Spinal cord (tissue), 10 donors: ENCODE measurements around the gene TRIM24. TPM values are rescaled to one million over a fixed set of nuclear protein-coding genes. Genes with fewer than 3 reads are reported as not detected.
"Not testable (repeated sequence)": the region's sequence is repeated elsewhere in the genome, so short reads cannot be mapped to it uniquely, and the experiment has no call there.

Source experiments
- DNase-seq, 6 donors: peaks; one replicate each; pipeline versions ENCODE4 v3.0.0 to v3.0.0-alpha.2; 2013 to 2015; ENCODE audit warnings: low spot score in 6 of 6, low read depth in 4 of 6
- H3K27ac ChIP-seq: one replicate; pipeline ENCODE4 v1.5.1; 2013; ENCODE audit warnings: low read depth, low read length, control low read depth
- H3K27me3 ChIP-seq: one replicate; pipeline ENCODE4 v1.6.1; 2013; ENCODE audit warnings: low read length; ENCODE audit not compliant: control insufficient read depth, insufficient read depth
- H3K36me3 ChIP-seq: one replicate; pipeline ENCODE4 v1.6.1; 2013; ENCODE audit warnings: low read length; ENCODE audit not compliant: control insufficient read depth, insufficient read depth
- H3K4me1 ChIP-seq: one replicate; pipeline ENCODE4 v1.6.1; 2013; ENCODE audit warnings: low read length; ENCODE audit not compliant: control insufficient read depth, insufficient read depth
- H3K4me3 ChIP-seq: one replicate; pipeline ENCODE4 v1.5.1; 2013; ENCODE audit warnings: low read depth, low read length, control low read depth
- H3K9me3 ChIP-seq: one replicate; pipeline ENCODE4 v1.6.1; 2013; ENCODE audit warnings: low read length; ENCODE audit not compliant: control insufficient read depth, insufficient read depth
- WGBS: methylation state at CpG from one replicate; pipeline ENCODE4 v1.1.5; 2013; ENCODE audit warnings: missing lambda C conversion rate; ENCODE audit not compliant: insufficient coverage; 5-methylcytosine and 5-hydroxymethylcytosine counted together
- polyA plus RNA-seq, 2 donors: library from polyadenylated mRNA; unstranded; fragments of 120-200 nt; gene quantifications; one replicate each; pipeline ENCODE4 v1.2.1, GENCODE V29; 2013; ENCODE audit not compliant: insufficient read length in 2 of 2
- total RNA-seq, 2 donors: library from RNA; depleted of rRNA in 1 of 2; stranded (reverse); fragments of 120-200 nt in 1 of 2; fragments of >200 nt in 1 of 2; gene quantifications; one replicate each; pipeline versions ENCODE4 v1.2.3 to v1.2.4, GENCODE V29; 2013 to 2014
- donor health status: healthy.

The TRIM24 gene
- total and polyA plus RNA-seq, 4 donors, result 25.4 to 53.4 (median 32.8) TPM

DNA sequence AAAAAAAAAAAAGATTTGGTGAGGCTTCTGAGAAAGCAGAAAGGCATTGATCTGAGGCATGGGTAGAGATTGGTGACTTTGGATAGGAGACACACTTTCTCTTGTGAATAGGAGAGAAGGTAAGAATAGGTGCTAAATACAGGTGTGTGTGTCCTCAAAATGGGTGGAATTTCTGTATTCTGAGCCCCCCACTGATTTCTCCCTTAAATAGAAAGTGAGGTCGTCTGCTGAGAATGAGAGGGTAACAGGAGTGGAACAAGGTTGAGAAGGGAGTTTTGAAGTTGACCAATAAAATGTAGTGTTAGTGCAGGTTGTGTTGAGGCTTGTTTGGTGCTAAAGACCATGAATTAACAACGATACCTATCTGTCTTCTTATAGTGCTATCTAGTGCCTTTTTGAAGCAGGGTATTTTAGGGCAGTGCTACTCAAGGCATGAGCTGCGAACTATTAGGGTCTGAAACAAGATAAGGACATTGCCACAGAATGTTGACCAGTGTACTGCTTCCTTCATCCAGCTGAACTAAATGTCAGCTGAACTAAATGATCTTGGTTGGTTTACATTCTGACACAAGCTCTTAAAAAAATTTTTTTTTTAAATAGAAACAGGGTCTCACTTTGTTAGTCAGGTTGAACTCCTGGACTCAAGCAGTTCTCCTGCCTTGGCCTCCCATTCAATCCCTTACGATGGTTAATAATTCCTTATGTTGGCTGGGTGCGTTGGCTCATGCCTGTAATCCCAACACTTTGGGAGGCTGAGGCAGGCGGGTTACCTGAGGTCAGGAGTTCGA, 12.4 kb downstream of the TRIM24 start:
- no peak for DNase-seq
- no peak overlapping the region for H3K27ac ChIP-seq
- H3K36me3 ChIP-seq, result no peaks in the 10 kb centered on the region
- WGBS, result 88% methylated on average over 6 of the region's 7 CpGs
- H3K4me1 ChIP-seq, result no peaks in the 10 kb centered on the region
- H3K4me3 ChIP-seq, result no peak overlapping the region
- H3K27me3 ChIP-seq, result no peaks in the 10 kb centered on the region
- H3K9me3 ChIP-seq, result no peaks in the 10 kb centered on the region

DNA sequence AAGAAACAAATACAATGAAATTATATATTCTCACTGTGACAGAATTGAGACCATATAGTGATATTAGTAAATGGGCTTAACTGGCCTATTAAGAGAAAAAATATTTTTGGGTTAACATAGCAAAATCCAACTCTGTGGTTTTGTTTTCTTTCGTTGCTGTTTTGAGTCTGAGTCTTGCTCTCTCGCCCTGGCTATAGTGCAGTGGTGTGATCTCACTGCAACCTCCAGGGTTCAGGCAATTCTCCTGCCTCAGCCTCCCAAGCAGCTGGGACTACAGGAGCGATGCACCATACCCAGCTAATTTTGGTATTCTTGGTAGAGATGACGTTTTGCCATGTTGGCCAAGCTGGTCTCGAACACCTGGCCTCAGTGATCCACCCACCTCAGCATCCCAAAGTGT, 15.3 kb downstream of the TRIM24 start:
- no peak for DNase-seq
- H3K9me3 ChIP-seq, result no peaks in the 10 kb centered on the region
- H3K4me3 ChIP-seq, result no peak overlapping the region
- H3K27ac ChIP-seq, result no peak overlapping the region
- no peaks in the 10 kb centered on the region for H3K36me3 ChIP-seq
- WGBS, result 100% methylated on average over 1 of the region's 5 CpGs
- H3K4me1 ChIP-seq, result no peaks in the 10 kb centered on the region
- no peaks in the 10 kb centered on the region for H3K27me3 ChIP-seq

DNA sequence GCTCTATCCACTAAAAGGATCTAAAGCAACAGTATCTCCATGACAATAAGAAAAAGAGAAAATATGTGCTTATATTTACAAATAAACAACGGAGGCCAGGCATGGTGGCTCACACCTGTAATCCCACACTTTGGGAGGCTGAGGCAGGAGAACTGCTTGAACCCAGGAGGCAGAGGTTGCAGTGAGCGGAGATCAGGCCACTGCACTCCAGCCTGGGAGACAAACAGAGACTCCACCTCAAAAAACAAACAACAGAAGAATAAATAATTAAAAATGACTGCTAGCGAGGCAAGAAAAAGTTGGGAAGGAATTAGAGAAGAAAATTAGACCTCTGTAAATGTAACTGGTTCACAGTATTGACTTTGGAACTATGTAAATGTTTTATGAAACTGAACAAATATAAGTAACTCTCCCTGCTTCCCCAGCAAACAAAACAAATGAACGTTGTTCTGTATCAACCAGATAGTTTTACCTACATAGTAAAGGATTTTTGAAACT, 17.1 kb downstream of the TRIM24 start:
- WGBS, result no CpG with 5 or more reads among the region's 4 CpGs
- H3K36me3 ChIP-seq, result no peaks in the 10 kb centered on the region
- DNase-seq, result no peak
- H3K27ac ChIP-seq, result no peak overlapping the region
- H3K27me3 ChIP-seq, result no peaks in the 10 kb centered on the region
- no peaks in the 10 kb centered on the region for H3K9me3 ChIP-seq
- no peak overlapping the region for H3K4me3 ChIP-seq
- H3K4me1 ChIP-seq, result no peaks in the 10 kb centered on the region

DNA sequence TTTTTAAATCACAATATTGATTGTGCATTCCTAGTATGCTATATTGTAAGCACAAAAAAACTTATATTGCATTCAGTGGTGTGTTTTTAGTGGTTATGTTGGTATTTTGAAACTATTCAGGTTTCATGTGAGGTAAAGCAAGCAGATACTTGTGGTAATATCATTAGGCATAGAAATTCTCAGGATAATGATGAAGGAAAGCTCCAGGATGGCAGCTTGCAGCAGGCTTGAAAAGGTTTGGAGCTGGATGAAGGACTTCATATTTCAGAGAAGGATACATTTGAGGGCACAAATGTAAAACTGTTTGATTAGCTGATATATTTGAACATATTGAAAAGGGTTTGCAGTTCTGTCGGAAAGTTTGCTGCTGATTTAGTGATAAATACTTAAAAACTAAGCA, 17.5 kb downstream of the TRIM24 start:
- no peaks in the 10 kb centered on the region for H3K9me3 ChIP-seq
- H3K4me1 ChIP-seq, result no peaks in the 10 kb centered on the region
- H3K36me3 ChIP-seq, result no peaks in the 10 kb centered on the region
- no peaks in the 10 kb centered on the region for H3K27me3 ChIP-seq
- no peak for DNase-seq
- no peak overlapping the region for H3K4me3 ChIP-seq
- no peak overlapping the region for H3K27ac ChIP-seq
- WGBS, result 100% methylated on average over 1 of the region's 1 CpG

DNA sequence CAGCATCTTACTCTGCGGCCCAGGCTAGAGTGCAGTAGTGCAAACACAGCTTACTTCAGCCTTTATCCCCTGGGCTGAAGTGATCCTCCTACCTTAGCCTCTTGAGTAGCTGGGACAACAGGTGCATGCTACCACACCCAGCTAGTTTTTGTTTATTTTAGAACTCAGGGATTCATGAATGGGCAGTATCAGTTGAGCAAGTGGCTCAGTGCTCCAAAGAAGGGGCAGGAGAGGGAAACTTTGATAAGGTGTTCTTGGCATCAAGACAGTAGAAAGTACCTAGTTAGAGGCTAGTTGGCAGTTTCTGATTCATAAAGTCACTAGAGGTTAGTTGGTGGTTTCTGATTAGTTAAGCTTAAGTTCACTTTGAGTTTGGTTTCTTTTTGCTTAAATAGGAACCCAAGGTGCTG, 18.4 kb downstream of the TRIM24 start:
- Histone ChIP-seq H3K4me3 (no peak overlapping the region), H3K4me1 (no peaks in the 10 kb centered on the region), H3K9me3 (no peaks in the 10 kb centered on the region), H3K36me3 (no peaks in the 10 kb centered on the region), H3K27me3 (no peaks in the 10 kb centered on the region), H3K27ac (no peak overlapping the region)
- no CpG with 5 or more reads among the region's 1 CpG for WGBS
- no peak for DNase-seq

DNA sequence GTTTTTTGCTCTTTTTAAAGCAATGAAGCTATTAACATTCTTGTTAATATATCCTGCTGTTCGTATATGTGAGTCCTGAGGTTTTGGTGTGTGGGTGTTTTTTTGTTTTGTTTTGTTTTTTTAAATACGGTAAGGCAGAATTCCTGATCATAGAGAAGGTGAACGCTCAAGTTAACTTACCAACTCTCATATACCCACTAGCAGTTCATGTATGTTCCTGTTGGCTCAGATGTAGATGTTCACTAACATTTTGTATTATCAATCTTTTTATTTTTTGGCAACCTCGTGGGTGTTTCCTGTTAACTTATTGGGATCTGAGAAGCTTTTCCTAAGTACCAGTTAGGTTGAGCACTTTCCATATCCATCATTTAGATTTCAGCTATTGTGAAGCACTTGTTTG, 20.5 kb downstream of the TRIM24 start:
- WGBS, result no CpG with 5 or more reads among the region's 4 CpGs

DNA sequence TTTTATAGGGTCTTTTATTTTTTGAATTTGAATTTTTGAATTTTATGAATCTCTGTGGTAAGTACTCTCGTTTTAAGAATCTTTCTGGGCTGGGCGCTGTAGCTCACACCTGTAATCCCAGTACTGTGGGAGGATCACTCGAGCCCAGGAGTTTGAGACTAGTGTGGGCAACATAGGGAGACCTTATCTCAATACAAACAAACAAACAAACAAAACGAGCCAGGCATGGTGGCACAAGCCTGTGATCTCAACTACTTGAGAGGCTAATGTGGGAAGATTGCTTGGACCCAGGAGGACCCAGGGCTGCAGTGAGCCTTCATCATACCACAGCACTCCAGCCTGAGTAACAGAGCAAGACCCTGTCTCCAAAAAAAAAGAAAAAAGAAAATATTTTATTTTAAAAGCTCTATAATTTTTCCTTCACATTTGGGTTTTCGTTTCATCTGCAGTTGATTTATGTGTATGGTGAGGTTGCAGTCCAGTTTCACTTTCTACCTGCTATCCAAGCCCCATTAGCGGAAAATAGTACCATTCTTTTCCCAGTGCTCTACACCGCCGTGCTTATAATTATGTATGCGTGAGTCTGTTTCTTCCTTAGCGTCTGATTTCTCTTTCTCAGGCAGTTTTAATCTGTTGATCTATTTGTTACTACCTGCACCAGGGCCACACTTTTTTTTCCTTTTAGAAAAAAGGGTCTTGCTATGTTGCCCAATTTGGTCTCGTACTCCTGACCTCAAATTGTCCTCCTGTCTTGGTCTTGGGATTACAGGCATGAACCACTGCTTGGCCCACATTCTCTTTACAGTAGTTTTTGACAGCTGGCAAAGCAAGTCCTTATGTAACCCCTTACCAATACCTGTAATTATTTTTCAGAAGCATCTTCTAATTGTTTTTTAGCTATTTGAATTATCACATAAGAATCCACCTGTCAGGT, 21.7 kb downstream of the TRIM24 start:
- no peaks in the 10 kb centered on the region for H3K9me3 ChIP-seq
- H3K4me3 ChIP-seq, result no peak overlapping the region
- H3K27me3 ChIP-seq, result no peaks in the 10 kb centered on the region
- H3K27ac ChIP-seq, result no peak overlapping the region
- no peaks in the 10 kb centered on the region for H3K4me1 ChIP-seq
- WGBS, result 87% methylated on average over 3 of the region's 11 CpGs
- DNase-seq, result no peak
- no peaks in the 10 kb centered on the region for H3K36me3 ChIP-seq

More for the DNA sequence above, 20.5 kb downstream of the TRIM24 start:
- no peak overlapping the region for H3K4me3 ChIP-seq
- no peaks in the 10 kb centered on the region for H3K27me3 ChIP-seq
- H3K4me1 ChIP-seq, result no peaks in the 10 kb centered on the region
- H3K36me3 ChIP-seq, result no peaks in the 10 kb centered on the region
- H3K9me3 ChIP-seq, result no peaks in the 10 kb centered on the region
- DNase-seq, result no peak
- H3K27ac ChIP-seq, result no peak overlapping the region

DNA sequence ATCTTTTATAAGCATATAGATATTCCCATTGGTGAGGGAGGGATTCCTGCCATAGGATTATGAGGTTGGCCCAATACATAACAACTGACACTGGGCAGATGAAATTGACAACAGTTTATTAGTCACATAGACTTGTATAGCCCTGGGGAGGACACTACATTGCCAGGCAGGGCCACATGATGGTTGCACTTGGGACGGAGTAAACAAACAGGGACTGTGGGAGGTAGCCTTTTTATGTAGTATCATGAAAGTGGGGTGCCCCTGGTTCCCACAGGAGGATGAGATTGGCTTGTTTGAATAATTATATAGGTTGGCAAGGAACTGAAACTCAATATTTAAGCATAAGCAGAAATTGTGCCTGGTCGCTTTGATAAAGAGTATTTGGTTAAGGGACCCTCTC, 23.5 kb downstream of the TRIM24 start:
- H3K36me3 ChIP-seq, result no peaks in the 10 kb centered on the region
- no peak for DNase-seq
- H3K9me3 ChIP-seq, result no peaks in the 10 kb centered on the region
- 100% methylated on average over 1 of the region's 2 CpGs for WGBS
- H3K27me3 ChIP-seq, result no peaks in the 10 kb centered on the region
- no peak overlapping the region for H3K27ac ChIP-seq
- H3K4me1 ChIP-seq, result no peaks in the 10 kb centered on the region
- no peak overlapping the region for H3K4me3 ChIP-seq

DNA sequence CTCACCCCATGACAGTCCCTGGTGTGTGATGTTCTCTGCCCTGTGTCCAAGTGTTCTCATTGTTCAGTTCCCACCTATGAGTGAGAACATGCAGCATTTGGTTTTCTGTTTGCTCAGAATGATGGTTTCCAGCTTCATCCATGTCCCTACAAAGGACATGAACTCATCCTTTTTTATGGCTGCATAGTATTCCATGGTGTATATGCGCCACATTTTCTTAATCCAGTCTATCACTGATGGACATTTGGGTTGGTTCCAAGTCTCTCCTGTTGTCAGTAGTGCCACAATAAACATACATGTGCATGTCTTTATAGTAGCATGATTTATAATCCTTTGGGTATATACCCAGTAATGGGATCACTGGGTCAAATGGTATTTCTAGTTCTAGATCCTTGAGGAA, 25.4 kb downstream of the TRIM24 start:
- not testable (repeated sequence) for H3K27ac ChIP-seq, H3K36me3 ChIP-seq, H3K9me3 ChIP-seq, DNase-seq, H3K27me3 ChIP-seq, H3K4me3 ChIP-seq, H3K4me1 ChIP-seq
- no CpG with 5 or more reads among the region's 1 CpG for WGBS
